ENCODE results near the gene MED27.

Gene MED27

DNA sequence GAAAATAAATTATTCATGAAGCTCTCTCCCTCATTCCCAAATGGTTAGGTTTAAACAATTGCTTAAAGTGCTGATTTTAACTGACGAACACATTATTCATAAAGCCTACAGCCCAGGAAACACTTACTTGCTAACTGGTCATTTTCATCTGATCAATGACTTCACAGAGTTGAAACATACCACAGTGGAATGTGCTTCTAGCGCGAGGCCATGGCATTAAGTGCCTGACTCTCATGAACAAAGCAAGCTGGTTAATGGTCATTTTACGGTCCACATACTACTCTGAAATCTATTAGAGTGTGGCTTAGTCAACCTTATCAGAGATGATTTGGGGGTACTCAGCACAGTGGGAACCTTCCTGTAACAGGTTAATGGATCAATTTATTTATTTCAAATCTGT is 114.6 kb downstream of the MED27 start:
- Histone ChIP-seq H4K12ac (ENCODE audit: low read depth, low read length) (no peak overlapping the region), H3K79me1 (ENCODE audit: low read length) (peaks cover 3% of the 10 kb centered on the region), H3K4me1 (ENCODE audit: control insufficient read depth in 1 of 2, insufficient read depth in 2 of 2, low read length in 2 of 2) (peaks cover 8 to 12% of the 10 kb centered on the region in 2 experiments), H3K14ac (ENCODE audit: low read length) (no peak overlapping the region), H4K8ac (ENCODE audit: low read depth, low read length) (no peak overlapping the region), H2BK120ac (ENCODE audit: insufficient read depth, low read length, poor library complexity) (no peak overlapping the region), H3K9ac (ENCODE audit: low read length) (no peak overlapping the region), H3K27me3 (ENCODE audit: insufficient read depth, low read length) (no peaks in the 10 kb centered on the region), H2AK5ac (ENCODE audit: low read length) (no peak overlapping the region), H2BK5ac (ENCODE audit: low read depth, low read length, poor library complexity) (no peak overlapping the region), H3K4me3 (ENCODE audit: low read depth, low read length) (no peak overlapping the region), H4K91ac (ENCODE audit: low read depth, low read length) (no peak overlapping the region), H3K4me2 (ENCODE audit: low read length) (no peak overlapping the region), H2BK12ac (ENCODE audit: low read length) (no peak overlapping the region), H3K4ac (ENCODE audit: low read depth, low read length) (no peak overlapping the region), H3K36me3 (ENCODE audit: control insufficient read depth in 1 of 2, insufficient read depth in 2 of 2, low read length in 2 of 2) (no peaks in the 10 kb centered on the region), H2AFZ (ENCODE audit: insufficient read depth, low read length, poor library complexity) (no peak overlapping the region), H3K18ac (ENCODE audit: low read length) (no peak overlapping the region), H3K23ac (ENCODE audit: low read length) (no peak overlapping the region), H3K27ac (ENCODE audit: low read depth, low read length) (no peak overlapping the region), H3K79me2 (ENCODE audit: control insufficient read depth, insufficient read depth, low read length, poor library complexity) (peaks cover 4% of the 10 kb centered on the region), H3K9me3 (ENCODE audit: insufficient read depth, low read depth, low read length) (no peaks in the 10 kb centered on the region)
- DNase-seq = no peak
- no CpG with 5 or more reads among the region's 4 CpGs for WGBS (ENCODE audit: extremely low coverage, insufficient coverage, insufficient read length)

DNA sequence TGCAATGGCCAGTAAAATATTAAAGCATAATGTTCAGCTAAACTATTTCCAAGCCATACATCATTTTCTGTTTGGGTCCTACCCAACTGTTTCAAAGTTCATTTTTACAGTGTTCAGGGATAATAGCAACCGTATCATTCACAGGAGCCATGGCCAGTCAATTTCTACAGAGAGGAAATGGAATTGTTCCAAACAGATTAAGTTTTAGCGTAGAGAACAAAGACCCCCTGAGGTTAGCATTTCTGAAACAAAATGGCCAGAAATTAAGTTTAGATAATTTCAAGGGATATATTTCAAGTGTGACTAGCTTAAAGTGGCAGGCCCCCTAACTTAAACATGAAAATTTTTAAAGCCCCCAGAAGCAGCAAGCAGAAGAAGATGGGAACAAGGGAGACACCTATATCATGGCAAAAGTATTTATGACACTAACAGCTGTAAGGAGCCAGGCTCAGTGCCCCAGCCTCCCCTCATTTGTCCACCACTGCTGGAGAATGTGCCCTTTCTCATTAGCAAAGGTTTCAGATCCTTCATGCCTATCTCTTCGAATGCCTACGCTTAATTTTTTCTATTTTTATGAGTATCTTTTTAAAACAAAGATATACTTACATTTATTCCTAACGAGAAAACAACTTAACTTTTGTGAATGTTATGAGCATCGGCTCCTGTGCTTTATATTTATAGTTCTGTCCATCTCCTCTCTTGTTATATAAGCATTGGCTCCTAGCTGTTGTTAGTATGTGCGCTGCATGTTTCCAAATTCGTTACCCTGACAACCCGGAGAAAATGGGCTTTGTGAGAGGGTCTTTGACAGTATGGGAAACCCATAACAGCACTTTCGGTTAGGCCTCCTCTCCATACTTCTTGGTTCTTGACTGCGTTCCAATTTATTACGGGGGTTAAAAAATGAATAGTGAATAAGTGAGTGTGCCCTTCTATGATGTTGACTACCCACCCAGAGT is 116.3 kb downstream of the MED27 start:
- peaks cover 1% of the 10 kb centered on the region for H3K79me1 ChIP-seq (ENCODE audit: low read length)
- no peak overlapping the region for H3K4me3 ChIP-seq (ENCODE audit: low read depth, low read length)
- no CpG with 5 or more reads among the region's 12 CpGs for WGBS (ENCODE audit: extremely low coverage, insufficient coverage, insufficient read length)
- H3K27me3 ChIP-seq (ENCODE audit: insufficient read depth, low read length) = no peaks in the 10 kb centered on the region
- no peak for DNase-seq
- H3K4me1 ChIP-seq (ENCODE audit: control insufficient read depth in 1 of 2, insufficient read depth in 2 of 2, low read length in 2 of 2) = peaks cover 2 to 8% of the 10 kb centered on the region in 2 experiments
- H3K18ac ChIP-seq (ENCODE audit: low read length) = no peak overlapping the region
- H2BK120ac ChIP-seq (ENCODE audit: insufficient read depth, low read length, poor library complexity) = no peak overlapping the region
- H3K4ac ChIP-seq (ENCODE audit: low read depth, low read length) = no peak overlapping the region
- H3K9ac ChIP-seq (ENCODE audit: low read length) = no peak overlapping the region
- H4K8ac ChIP-seq (ENCODE audit: low read depth, low read length) = no peak overlapping the region
- H3K79me2 ChIP-seq (ENCODE audit: control insufficient read depth, insufficient read depth, low read length, poor library complexity) = peaks cover 2% of the 10 kb centered on the region
- no peak overlapping the region for H3K4me2 ChIP-seq (ENCODE audit: low read length)
- H3K9me3 ChIP-seq (ENCODE audit: insufficient read depth, low read depth, low read length) = no peaks in the 10 kb centered on the region
- H3K14ac ChIP-seq (ENCODE audit: low read length) = no peak overlapping the region
- peak overlapping the region; percentile 11 for H4K91ac ChIP-seq (ENCODE audit: low read depth, low read length)
- H3K23ac ChIP-seq (ENCODE audit: low read length) = no peak overlapping the region
- no peak overlapping the region for H4K12ac ChIP-seq (ENCODE audit: low read depth, low read length)
- no peak overlapping the region for H2BK12ac ChIP-seq (ENCODE audit: low read length)
- H2BK5ac ChIP-seq (ENCODE audit: low read depth, low read length, poor library complexity) = no peak overlapping the region
- H3K36me3 ChIP-seq (ENCODE audit: control insufficient read depth in 1 of 2, insufficient read depth in 2 of 2, low read length in 2 of 2) = peaks cover 0 to 1% of the 10 kb centered on the region in 2 experiments
- no peak overlapping the region for H3K27ac ChIP-seq (ENCODE audit: low read depth, low read length)
- H2AK5ac ChIP-seq (ENCODE audit: low read length) = no peak overlapping the region
- no peak overlapping the region for H2AFZ ChIP-seq (ENCODE audit: insufficient read depth, low read length, poor library complexity)

DNA sequence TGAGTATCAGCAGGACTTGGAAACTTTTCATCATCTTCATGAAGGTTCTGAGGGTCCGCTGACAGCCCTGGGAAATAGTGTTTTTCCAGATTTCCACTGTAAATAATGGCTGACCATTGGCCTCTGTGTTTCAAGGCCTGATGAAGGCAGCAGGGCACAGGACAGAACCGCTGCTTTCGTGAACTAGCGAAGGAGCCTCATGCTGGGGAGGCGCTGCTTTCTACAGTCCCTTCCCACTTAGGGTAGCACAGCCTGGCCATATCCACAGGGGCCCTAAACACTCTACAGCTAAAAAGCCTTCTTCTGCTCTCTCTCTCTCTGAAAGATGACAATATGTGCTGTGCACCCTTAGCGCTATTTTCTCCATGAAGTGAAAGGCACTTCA is 118.2 kb downstream of the MED27 start:
- Histone ChIP-seq H4K8ac (ENCODE audit: low read depth, low read length) (no peak overlapping the region), H3K79me1 (ENCODE audit: low read length) (peaks cover 1% of the 10 kb centered on the region), H3K9ac (ENCODE audit: low read length) (no peak overlapping the region), H3K9me3 (ENCODE audit: insufficient read depth, low read depth, low read length) (no peaks in the 10 kb centered on the region), H4K91ac (ENCODE audit: low read depth, low read length) (peak overlapping the region; percentile 25), H3K36me3 (ENCODE audit: control insufficient read depth in 1 of 2, insufficient read depth in 2 of 2, low read length in 2 of 2) (peaks cover 0 to 1% of the 10 kb centered on the region in 2 experiments), H2AFZ (ENCODE audit: insufficient read depth, low read length, poor library complexity) (no peak overlapping the region), H3K14ac (ENCODE audit: low read length) (no peak overlapping the region), H3K4me1 (ENCODE audit: control insufficient read depth in 1 of 2, insufficient read depth in 2 of 2, low read length in 2 of 2) (peaks cover 2 to 8% of the 10 kb centered on the region in 2 experiments), H3K23ac (ENCODE audit: low read length) (no peak overlapping the region), H3K27me3 (ENCODE audit: insufficient read depth, low read length) (no peaks in the 10 kb centered on the region), H4K12ac (ENCODE audit: low read depth, low read length) (no peak overlapping the region), H3K4ac (ENCODE audit: low read depth, low read length) (no peak overlapping the region), H2AK5ac (ENCODE audit: low read length) (no peak overlapping the region), H3K4me2 (ENCODE audit: low read length) (no peak overlapping the region), H2BK120ac (ENCODE audit: insufficient read depth, low read length, poor library complexity) (no peak overlapping the region), H3K27ac (ENCODE audit: low read depth, low read length) (no peak overlapping the region), H3K4me3 (ENCODE audit: low read depth, low read length) (no peak overlapping the region), H2BK12ac (ENCODE audit: low read length) (peak overlapping the region; percentile 24), H3K79me2 (ENCODE audit: control insufficient read depth, insufficient read depth, low read length, poor library complexity) (peaks cover 2% of the 10 kb centered on the region), H3K18ac (ENCODE audit: low read length) (no peak overlapping the region), H2BK5ac (ENCODE audit: low read depth, low read length, poor library complexity) (no peak overlapping the region)
- DNase-seq = no peak
- no CpG with 5 or more reads among the region's 6 CpGs for WGBS (ENCODE audit: extremely low coverage, insufficient coverage, insufficient read length)

DNA sequence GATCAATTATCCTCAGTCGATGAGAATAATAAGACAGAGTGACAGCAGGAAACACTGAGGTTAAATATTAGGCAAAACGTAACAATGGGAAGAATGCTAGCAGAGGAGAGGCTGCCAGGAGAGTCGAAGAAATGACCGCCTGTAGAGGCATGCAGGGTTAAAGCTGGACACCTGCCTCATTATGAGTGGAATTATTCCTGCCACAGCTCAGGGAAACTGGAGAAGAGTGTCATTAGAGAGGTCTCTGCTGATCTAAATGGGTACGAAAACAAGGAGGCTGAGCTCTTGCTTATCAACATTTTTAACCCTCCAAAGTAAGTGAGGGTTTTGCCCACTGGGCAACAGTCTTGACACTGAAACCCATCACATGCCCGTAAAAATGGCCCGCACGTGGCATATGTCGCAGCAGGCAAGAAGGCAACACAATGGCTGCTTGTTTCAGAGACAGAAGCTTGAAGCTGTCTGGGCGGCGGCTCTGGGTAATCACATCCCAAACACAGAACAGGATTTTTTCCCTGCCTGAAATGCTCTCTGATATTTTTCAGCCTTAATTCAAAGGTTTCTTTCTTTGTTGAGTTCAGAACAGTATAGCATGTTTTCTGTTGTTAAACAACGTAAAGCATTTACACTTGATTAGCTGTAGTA is 118.7 kb downstream of the MED27 start:
- H4K91ac ChIP-seq (ENCODE audit: low read depth, low read length) = no peak overlapping the region
- no peak overlapping the region for H2AK5ac ChIP-seq (ENCODE audit: low read length)
- no peak overlapping the region for H3K4ac ChIP-seq (ENCODE audit: low read depth, low read length)
- no peak overlapping the region for H3K18ac ChIP-seq (ENCODE audit: low read length)
- no peak overlapping the region for H3K4me3 ChIP-seq (ENCODE audit: low read depth, low read length)
- H3K9me3 ChIP-seq (ENCODE audit: insufficient read depth, low read depth, low read length) = no peaks in the 10 kb centered on the region
- H2BK12ac ChIP-seq (ENCODE audit: low read length) = no peak overlapping the region
- H3K4me1 ChIP-seq (ENCODE audit: control insufficient read depth in 1 of 2, insufficient read depth in 2 of 2, low read length in 2 of 2) = peaks cover 2 to 8% of the 10 kb centered on the region in 2 experiments
- no peak overlapping the region for H4K12ac ChIP-seq (ENCODE audit: low read depth, low read length)
- H3K14ac ChIP-seq (ENCODE audit: low read length) = no peak overlapping the region
- no peak overlapping the region for H2BK5ac ChIP-seq (ENCODE audit: low read depth, low read length, poor library complexity)
- H2BK120ac ChIP-seq (ENCODE audit: insufficient read depth, low read length, poor library complexity) = no peak overlapping the region
- H3K79me2 ChIP-seq (ENCODE audit: control insufficient read depth, insufficient read depth, low read length, poor library complexity) = peaks cover 2% of the 10 kb centered on the region
- H3K79me1 ChIP-seq (ENCODE audit: low read length) = peaks cover 1% of the 10 kb centered on the region
- DNase-seq = no peak
- H3K36me3 ChIP-seq (ENCODE audit: control insufficient read depth in 1 of 2, insufficient read depth in 2 of 2, low read length in 2 of 2) = peaks cover 0 to 1% of the 10 kb centered on the region in 2 experiments
- no peak overlapping the region for H2AFZ ChIP-seq (ENCODE audit: insufficient read depth, low read length, poor library complexity)
- WGBS (ENCODE audit: extremely low coverage, insufficient coverage, insufficient read length) = no CpG with 5 or more reads among the region's 12 CpGs
- no peaks in the 10 kb centered on the region for H3K27me3 ChIP-seq (ENCODE audit: insufficient read depth, low read length)
- H3K27ac ChIP-seq (ENCODE audit: low read depth, low read length) = no peak overlapping the region
- H4K8ac ChIP-seq (ENCODE audit: low read depth, low read length) = no peak overlapping the region
- H3K9ac ChIP-seq (ENCODE audit: low read length) = no peak overlapping the region
- no peak overlapping the region for H3K23ac ChIP-seq (ENCODE audit: low read length)
- H3K4me2 ChIP-seq (ENCODE audit: low read length) = no peak overlapping the region

Data from trophoblast cell (in vitro differentiated cells and primary cell).